Fibroblast of lung (primary cell): ENCODE measurements around the gene RCOR1.

Experiments
- CTCF ChIP-seq, 2 donors: IDR thresholded peaks in 1 of 2; conservative IDR thresholded peaks in 1 of 2; 1 replicate in 1 of 2; 2 replicates in 1 of 2; pipeline ENCODE4 v1.5.1; 2011 to 2012; ENCODE audit warnings: low read length in 2 of 2, control low read depth in 1 of 2, inconsistent platforms in 1 of 2, low read depth in 1 of 2, mild to moderate bottlenecking in 1 of 2
- EZH2 ChIP-seq: IDR thresholded peaks from 2 replicates; pipeline ENCODE4 v1.5.1; 2012; ENCODE audit warnings: low read length, control low read depth, mild to moderate bottlenecking; ENCODE audit errors: missing control alignments

GRCh38 chr14:102678394-102678793 is 85.9 kb downstream of the RCOR1 start:
- TF ChIP-seq CTCF (conservative IDR thresholded peaks at IDR 0.05 in 1 of 2, IDR thresholded peaks at IDR 0.05 in 1 of 2; ENCODE audit: low read depth in 1 of 2, low read length in 2 of 2) (no peak), EZH2 (no peak)
